ENCODE results near the gene SHROOM4. TPM values are rescaled to one million over a fixed set of nuclear protein-coding genes. Genes with fewer than 3 reads are reported as not detected.

SHROOM4 gene
- total RNA-seq, 4 donors from 2014 or later = 6.3 to 54.7 (median 35.4) TPM

- DNase-seq (ENCODE audit: low spot score) = no peak
- TF ChIP-seq CTCF (IDR thresholded peaks at IDR 0.05) = no peak
- no peak for ATAC-seq (ENCODE audit: low FRiP score)
These were observed 184.2 kb downstream of the SHROOM4 start for GRCh38 chrX:50629774-50630173.

GRCh38 chrX:50627696-50628095, 186.3 kb downstream of the SHROOM4 start:
- ATAC-seq (ENCODE audit: low FRiP score) (no peak), DNase-seq (ENCODE audit: low spot score) (no peak)
- no peak for TF ChIP-seq CTCF (IDR thresholded peaks at IDR 0.05)

- TF ChIP-seq CTCF (IDR thresholded peaks at IDR 0.05) = no peak
- DNase-seq (ENCODE audit: low spot score) (no peak), ATAC-seq (ENCODE audit: low FRiP score) (no peak)
These were observed 187.6 kb downstream of the SHROOM4 start for GRCh38 chrX:50626432-50626831.

- no peak for TF ChIP-seq CTCF (IDR thresholded peaks at IDR 0.05)
- ATAC-seq (ENCODE audit: low FRiP score) (no peak), DNase-seq (ENCODE audit: low spot score) (no peak)
These were observed 191.2 kb downstream of the SHROOM4 start for GRCh38 chrX:50622751-50623150.

- DNase-seq (ENCODE audit: low spot score) = no peak
- no peak for TF ChIP-seq CTCF (IDR thresholded peaks at IDR 0.05)
- no peak for ATAC-seq (ENCODE audit: low FRiP score)
These were observed 195.0 kb downstream of the SHROOM4 start for GRCh38 chrX:50618788-50619558.

GRCh38 chrX:50617183-50617582, 196.8 kb downstream of the SHROOM4 start:
- DNase-seq (ENCODE audit: low spot score) (no peak), ATAC-seq (ENCODE audit: low FRiP score) (no peak)
- no peak for TF ChIP-seq CTCF (IDR thresholded peaks at IDR 0.05)

- no peak for DNase-seq (ENCODE audit: low spot score)
- TF ChIP-seq CTCF (IDR thresholded peaks at IDR 0.05) = no peak
- no peak for ATAC-seq (ENCODE audit: low FRiP score)
These were observed 198.3 kb downstream of the SHROOM4 start for GRCh38 chrX:50615570-50616158.

All from omental fat pad (tissue), 4 donors.